Measurements from ENCODE around the gene ARHGEF12.

DNA sequence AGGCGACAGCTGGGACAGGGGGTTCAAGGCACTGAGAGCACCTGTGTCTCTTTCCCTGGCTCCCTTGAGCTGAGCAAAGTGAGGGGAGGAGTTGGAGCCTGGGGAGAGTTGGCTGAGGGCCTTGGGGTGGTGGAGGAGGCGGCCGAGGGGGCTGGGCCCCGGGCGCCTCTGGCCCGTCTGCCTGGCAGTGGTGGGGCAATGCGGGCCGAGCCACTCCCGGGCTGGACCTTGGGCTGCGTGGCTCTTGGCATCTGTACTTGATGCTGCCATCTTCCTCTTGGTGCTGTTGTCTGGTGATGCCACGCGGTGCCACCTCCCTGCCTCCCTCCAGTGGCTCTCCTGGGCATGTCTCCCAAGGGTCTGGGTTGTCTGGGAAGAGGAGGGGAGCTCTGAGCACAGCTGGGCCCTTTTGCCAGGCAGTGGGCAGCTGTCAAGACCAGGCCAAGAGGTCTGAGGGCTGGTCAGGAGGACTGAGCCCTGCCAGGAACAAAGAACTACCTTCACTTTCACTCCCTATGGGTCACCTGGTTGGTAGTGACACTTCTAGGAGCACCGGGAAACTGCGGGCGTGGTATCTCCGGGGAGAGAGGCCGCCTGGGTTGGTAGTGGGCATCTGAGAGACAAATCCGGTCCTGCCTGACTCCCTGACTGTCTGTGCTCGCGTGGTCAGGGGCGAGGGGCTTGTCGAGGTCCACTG is 176.7 kb downstream of the ARHGEF12 start:
- TF ChIP-seq, protein P1, sequence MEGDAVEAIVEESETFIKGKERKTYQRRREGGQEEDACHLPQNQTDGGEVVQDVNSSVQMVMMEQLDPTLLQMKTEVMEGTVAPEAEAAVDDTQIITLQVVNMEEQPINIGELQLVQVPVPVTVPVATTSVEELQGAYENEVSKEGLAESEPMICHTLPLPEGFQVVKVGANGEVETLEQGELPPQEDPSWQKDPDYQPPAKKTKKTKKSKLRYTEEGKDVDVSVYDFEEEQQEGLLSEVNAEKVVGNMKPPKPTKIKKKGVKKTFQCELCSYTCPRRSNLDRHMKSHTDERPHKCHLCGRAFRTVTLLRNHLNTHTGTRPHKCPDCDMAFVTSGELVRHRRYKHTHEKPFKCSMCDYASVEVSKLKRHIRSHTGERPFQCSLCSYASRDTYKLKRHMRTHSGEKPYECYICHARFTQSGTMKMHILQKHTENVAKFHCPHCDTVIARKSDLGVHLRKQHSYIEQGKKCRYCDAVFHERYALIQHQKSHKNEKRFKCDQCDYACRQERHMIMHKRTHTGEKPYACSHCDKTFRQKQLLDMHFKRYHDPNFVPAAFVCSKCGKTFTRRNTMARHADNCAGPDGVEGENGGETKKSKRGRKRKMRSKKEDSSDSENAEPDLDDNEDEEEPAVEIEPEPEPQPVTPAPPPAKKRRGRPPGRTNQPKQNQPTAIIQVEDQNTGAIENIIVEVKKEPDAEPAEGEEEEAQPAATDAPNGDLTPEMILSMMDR (IDR thresholded peaks at IDR 0.05 in 2 of 3, conservative IDR thresholded peaks at IDR 0.05 in 1 of 3; ENCODE audit: control insufficient read depth in 2 of 3, extremely low read depth in 1 of 3, insufficient read depth in 1 of 3, low read depth in 3 of 3, low read length in 3 of 3) = no peak
- TF ChIP-seq, protein P2, sequence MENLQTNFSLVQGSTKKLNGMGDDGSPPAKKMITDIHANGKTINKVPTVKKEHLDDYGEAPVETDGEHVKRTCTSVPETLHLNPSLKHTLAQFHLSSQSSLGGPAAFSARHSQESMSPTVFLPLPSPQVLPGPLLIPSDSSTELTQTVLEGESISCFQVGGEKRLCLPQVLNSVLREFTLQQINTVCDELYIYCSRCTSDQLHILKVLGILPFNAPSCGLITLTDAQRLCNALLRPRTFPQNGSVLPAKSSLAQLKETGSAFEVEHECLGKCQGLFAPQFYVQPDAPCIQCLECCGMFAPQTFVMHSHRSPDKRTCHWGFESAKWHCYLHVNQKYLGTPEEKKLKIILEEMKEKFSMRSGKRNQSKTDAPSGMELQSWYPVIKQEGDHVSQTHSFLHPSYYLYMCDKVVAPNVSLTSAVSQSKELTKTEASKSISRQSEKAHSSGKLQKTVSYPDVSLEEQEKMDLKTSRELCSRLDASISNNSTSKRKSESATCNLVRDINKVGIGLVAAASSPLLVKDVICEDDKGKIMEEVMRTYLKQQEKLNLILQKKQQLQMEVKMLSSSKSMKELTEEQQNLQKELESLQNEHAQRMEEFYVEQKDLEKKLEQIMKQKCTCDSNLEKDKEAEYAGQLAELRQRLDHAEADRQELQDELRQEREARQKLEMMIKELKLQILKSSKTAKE (IDR thresholded peaks at IDR 0.05; ENCODE audit: low read depth, poor library complexity, severe bottlenecking) = no peak
- TF ChIP-seq YBX1 (IDR thresholded peaks at IDR 0.05) (no peak), CREM (IDR thresholded peaks at IDR 0.05; ENCODE audit: low read depth) (no peak)
